ENCODE measurements around the gene LYST.
"Not testable (repeated sequence)": the region's sequence is repeated elsewhere in the genome, so short reads cannot be mapped to it uniquely, and the experiment has no call there.

LYST gene

GRCh38 chr1:235790123-235790522, 76.6 kb downstream of the LYST start:
- no peak overlapping the region for H3K4me3 ChIP-seq (ENCODE audit: extremely low read depth, insufficient read depth, low read length, poor library complexity, severe bottlenecking)
- H3K27ac ChIP-seq (ENCODE audit: low read depth, low read length, severe bottlenecking), result no peak overlapping the region
- H3K4me1 ChIP-seq (ENCODE audit: control insufficient read depth, insufficient read depth, low read length, poor library complexity, severe bottlenecking), result no peaks in the 10 kb centered on the region
- H3K36me3 ChIP-seq (ENCODE audit: control insufficient read depth, insufficient read depth, low read length), result no peaks in the 10 kb centered on the region
- H3K9me3 ChIP-seq (ENCODE audit: control insufficient read depth, low read length), result no peaks in the 10 kb centered on the region

GRCh38 chr1:235786227-235786898, 80.3 kb downstream of the LYST start:
- not testable (repeated sequence) for H3K4me1 ChIP-seq (ENCODE audit: control insufficient read depth, insufficient read depth, low read length, poor library complexity, severe bottlenecking); H3K27ac ChIP-seq (ENCODE audit: low read depth, low read length, severe bottlenecking); H3K9me3 ChIP-seq (ENCODE audit: control insufficient read depth, low read length); H3K4me3 ChIP-seq (ENCODE audit: extremely low read depth, insufficient read depth, low read length, poor library complexity, severe bottlenecking); H3K36me3 ChIP-seq (ENCODE audit: control insufficient read depth, insufficient read depth, low read length)
- WGBS, 2 experiments (ENCODE audit: insufficient coverage in 2 of 2), result no CpG with 5 or more reads among the region's 8 CpGs

GRCh38 chr1:235784950-235785349, 81.8 kb downstream of the LYST start:
- Histone ChIP-seq H3K4me3 (ENCODE audit: extremely low read depth, insufficient read depth, low read length, poor library complexity, severe bottlenecking) (no peak overlapping the region), H3K27ac (ENCODE audit: low read depth, low read length, severe bottlenecking) (no peak overlapping the region)
- 80% methylated on average over 1 of the region's 2 CpGs; no CpG with 5 or more reads in 1 of the 2 experiments for WGBS, 2 experiments (ENCODE audit: insufficient coverage in 2 of 2)

GRCh38 chr1:235783148-235783776, 83.4 kb downstream of the LYST start:
- H3K9me3 ChIP-seq (ENCODE audit: control insufficient read depth, low read length), result no peaks in the 10 kb centered on the region
- WGBS, 2 experiments (ENCODE audit: insufficient coverage in 2 of 2), result 42 to 55% methylated on average over 4 of the region's 8 CpGs
- H3K36me3 ChIP-seq (ENCODE audit: control insufficient read depth, insufficient read depth, low read length), result no peaks in the 10 kb centered on the region
- H3K4me1 ChIP-seq (ENCODE audit: control insufficient read depth, insufficient read depth, low read length, poor library complexity, severe bottlenecking), result peaks cover 5% of the 10 kb centered on the region
- H3K27ac ChIP-seq (ENCODE audit: low read depth, low read length, severe bottlenecking), result peak overlapping the region; percentile 51
- H3K4me3 ChIP-seq (ENCODE audit: extremely low read depth, insufficient read depth, low read length, poor library complexity, severe bottlenecking), result no peak overlapping the region

More at GRCh38 chr1:235784950-235785349, 81.8 kb downstream of the LYST start:
- Histone ChIP-seq H3K4me1 (ENCODE audit: control insufficient read depth, insufficient read depth, low read length, poor library complexity, severe bottlenecking) (peaks cover 5% of the 10 kb centered on the region), H3K36me3 (ENCODE audit: control insufficient read depth, insufficient read depth, low read length) (no peaks in the 10 kb centered on the region), H3K9me3 (ENCODE audit: control insufficient read depth, low read length) (no peaks in the 10 kb centered on the region)

GRCh38 chr1:235782601-235783000, 84.1 kb downstream of the LYST start:
- WGBS, 2 experiments (ENCODE audit: insufficient coverage in 2 of 2), result 100% methylated on average over 1 of the region's 2 CpGs; no CpG with 5 or more reads in 1 of the 2 experiments
- H3K4me3 ChIP-seq (ENCODE audit: extremely low read depth, insufficient read depth, low read length, poor library complexity, severe bottlenecking), result no peak overlapping the region
- H3K27ac ChIP-seq (ENCODE audit: low read depth, low read length, severe bottlenecking), result peak overlapping the region; percentile 51
- H3K9me3 ChIP-seq (ENCODE audit: control insufficient read depth, low read length), result no peaks in the 10 kb centered on the region
- H3K4me1 ChIP-seq (ENCODE audit: control insufficient read depth, insufficient read depth, low read length, poor library complexity, severe bottlenecking), result peaks cover 5% of the 10 kb centered on the region
- no peaks in the 10 kb centered on the region for H3K36me3 ChIP-seq (ENCODE audit: control insufficient read depth, insufficient read depth, low read length)

- Histone ChIP-seq H3K9me3 (ENCODE audit: control insufficient read depth, low read length) (no peaks in the 10 kb centered on the region), H3K4me1 (ENCODE audit: control insufficient read depth, insufficient read depth, low read length, poor library complexity, severe bottlenecking) (peaks cover 5% of the 10 kb centered on the region)
- 79 to 88% methylated on average over 2 of the region's 2 CpGs for WGBS, 2 experiments (ENCODE audit: insufficient coverage in 2 of 2)
Measured at GRCh38 chr1:235781807-235782206, 84.9 kb downstream of the LYST start.

DNA sequence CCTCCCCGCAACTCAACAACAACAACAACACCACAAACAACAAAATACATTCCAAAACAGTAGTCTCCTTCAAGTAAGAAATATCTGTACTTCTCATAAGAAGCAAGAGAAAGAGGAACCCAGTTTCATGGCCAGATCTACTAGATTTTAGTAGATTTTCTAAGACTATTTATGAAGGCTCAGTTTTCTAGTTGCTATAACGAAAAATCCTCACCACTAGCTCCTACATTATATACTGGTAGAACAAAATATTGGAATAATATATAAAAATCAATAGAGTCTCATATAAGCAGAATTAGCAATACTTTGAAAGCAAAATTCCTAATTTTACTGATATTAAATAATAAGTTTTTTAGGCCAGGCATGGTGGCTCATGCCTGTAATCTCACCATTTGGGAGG, 86.9 kb downstream of the LYST start:
- no peaks in the 10 kb centered on the region for H3K36me3 ChIP-seq (ENCODE audit: control insufficient read depth, insufficient read depth, low read length)
- peaks cover 5% of the 10 kb centered on the region for H3K4me1 ChIP-seq (ENCODE audit: control insufficient read depth, insufficient read depth, low read length, poor library complexity, severe bottlenecking)
- WGBS, 2 experiments (ENCODE audit: insufficient coverage in 2 of 2), result no CpG with 5 or more reads among the region's 2 CpGs
- no peak overlapping the region for H3K4me3 ChIP-seq (ENCODE audit: extremely low read depth, insufficient read depth, low read length, poor library complexity, severe bottlenecking)
- no peak overlapping the region for H3K27ac ChIP-seq (ENCODE audit: low read depth, low read length, severe bottlenecking)
- no peaks in the 10 kb centered on the region for H3K9me3 ChIP-seq (ENCODE audit: control insufficient read depth, low read length)

More at GRCh38 chr1:235781807-235782206, 84.9 kb downstream of the LYST start:
- H3K4me3 ChIP-seq (ENCODE audit: extremely low read depth, insufficient read depth, low read length, poor library complexity, severe bottlenecking), result no peak overlapping the region
- H3K27ac ChIP-seq (ENCODE audit: low read depth, low read length, severe bottlenecking), result no peak overlapping the region
- no peaks in the 10 kb centered on the region for H3K36me3 ChIP-seq (ENCODE audit: control insufficient read depth, insufficient read depth, low read length)

GRCh38 chr1:235776396-235776795, 90.3 kb downstream of the LYST start:
- H3K36me3 ChIP-seq (ENCODE audit: control insufficient read depth, insufficient read depth, low read length), result no peaks in the 10 kb centered on the region
- WGBS, 2 experiments (ENCODE audit: insufficient coverage in 2 of 2), result 100% methylated on average over 2 of the region's 3 CpGs

GRCh38 chr1:235775246-235775860, 91.4 kb downstream of the LYST start:
- no peaks in the 10 kb centered on the region for H3K9me3 ChIP-seq (ENCODE audit: control insufficient read depth, low read length)
- H3K4me1 ChIP-seq (ENCODE audit: control insufficient read depth, insufficient read depth, low read length, poor library complexity, severe bottlenecking), result no peaks in the 10 kb centered on the region
- H3K27ac ChIP-seq (ENCODE audit: low read depth, low read length, severe bottlenecking), result no peak overlapping the region
- H3K36me3 ChIP-seq (ENCODE audit: control insufficient read depth, insufficient read depth, low read length), result no peaks in the 10 kb centered on the region
- H3K4me3 ChIP-seq (ENCODE audit: extremely low read depth, insufficient read depth, low read length, poor library complexity, severe bottlenecking), result no peak overlapping the region

More at GRCh38 chr1:235776396-235776795, 90.3 kb downstream of the LYST start:
- no peaks in the 10 kb centered on the region for H3K4me1 ChIP-seq (ENCODE audit: control insufficient read depth, insufficient read depth, low read length, poor library complexity, severe bottlenecking)
- no peaks in the 10 kb centered on the region for H3K9me3 ChIP-seq (ENCODE audit: control insufficient read depth, low read length)
- no peak overlapping the region for H3K4me3 ChIP-seq (ENCODE audit: extremely low read depth, insufficient read depth, low read length, poor library complexity, severe bottlenecking)
- no peak overlapping the region for H3K27ac ChIP-seq (ENCODE audit: low read depth, low read length, severe bottlenecking)

GRCh38 chr1:235767795-235768194, 98.9 kb downstream of the LYST start:
- no peak overlapping the region for H3K4me3 ChIP-seq (ENCODE audit: extremely low read depth, insufficient read depth, low read length, poor library complexity, severe bottlenecking)
- H3K36me3 ChIP-seq (ENCODE audit: control insufficient read depth, insufficient read depth, low read length), result no peaks in the 10 kb centered on the region
- no peaks in the 10 kb centered on the region for H3K9me3 ChIP-seq (ENCODE audit: control insufficient read depth, low read length)
- H3K4me1 ChIP-seq (ENCODE audit: control insufficient read depth, insufficient read depth, low read length, poor library complexity, severe bottlenecking), result no peaks in the 10 kb centered on the region
- WGBS, 2 experiments (ENCODE audit: insufficient coverage in 2 of 2), result 83 to 89% methylated on average over 1 to 2 of the region's 2 CpGs
- no peak overlapping the region for H3K27ac ChIP-seq (ENCODE audit: low read depth, low read length, severe bottlenecking)

DNA sequence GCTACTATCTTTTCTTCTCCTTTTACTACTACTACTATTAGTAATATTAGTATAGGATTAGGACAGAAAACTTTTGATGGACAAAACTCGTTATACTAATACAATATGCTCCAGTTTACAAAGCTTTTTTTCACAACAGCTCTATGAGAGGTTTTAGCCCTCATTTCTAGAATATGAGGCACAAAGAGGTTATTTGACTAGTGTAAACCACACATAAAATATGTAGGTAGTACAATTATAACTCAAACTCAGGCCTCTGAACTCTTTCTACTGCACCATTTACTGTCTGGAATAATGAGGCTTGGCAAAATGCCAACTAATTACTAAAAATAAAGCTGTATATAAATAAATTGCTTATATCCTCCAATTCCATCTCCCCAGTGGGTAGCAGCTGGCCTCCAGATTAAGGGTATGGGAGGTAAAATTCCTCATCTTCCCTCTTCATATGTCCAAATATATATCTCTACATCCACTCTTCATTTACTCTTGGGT, 99.9 kb downstream of the LYST start:
- no peaks in the 10 kb centered on the region for H3K9me3 ChIP-seq (ENCODE audit: control insufficient read depth, low read length)
- no peaks in the 10 kb centered on the region for H3K36me3 ChIP-seq (ENCODE audit: control insufficient read depth, insufficient read depth, low read length)
- no peak overlapping the region for H3K4me3 ChIP-seq (ENCODE audit: extremely low read depth, insufficient read depth, low read length, poor library complexity, severe bottlenecking)
- no peak overlapping the region for H3K27ac ChIP-seq (ENCODE audit: low read depth, low read length, severe bottlenecking)
- no peaks in the 10 kb centered on the region for H3K4me1 ChIP-seq (ENCODE audit: control insufficient read depth, insufficient read depth, low read length, poor library complexity, severe bottlenecking)
- no CpG with 5 or more reads among the region's 1 CpG for WGBS, 2 experiments (ENCODE audit: insufficient coverage in 2 of 2)
